ENCODE results near the gene MAP2K3. TPM values are rescaled to one million over a fixed set of nuclear protein-coding genes. Genes with fewer than 3 reads are reported as not detected.
A peak's percentile ranks its signal among the peaks of the same experiment; 100 is the strongest.

MAP2K3 gene
- total RNA-seq, 1 donor from 2014 or later, result 19.4 TPM

- no peak for DNase-seq (ENCODE audit: low read depth, low spot score)
- Mint-ChIP-seq H3K27me3 (ENCODE audit: low read depth) (peaks cover 2% of the 10 kb centered on the region), H3K4me3 (no peak overlapping the region), H3K9me3 (no peaks in the 10 kb centered on the region), H3K27ac (ENCODE audit: unreplicated experiment) (no peak overlapping the region), H3K36me3 (ENCODE audit: low read depth) (no peaks in the 10 kb centered on the region), H3K4me1 (peaks cover 23% of the 10 kb centered on the region)
- no peak for TF ChIP-seq CTCF (conservative IDR thresholded peaks at IDR 0.05)
Measured at GRCh38 chr17:21359483-21359840, 75.0 kb downstream of the MAP2K3 start.

DNA sequence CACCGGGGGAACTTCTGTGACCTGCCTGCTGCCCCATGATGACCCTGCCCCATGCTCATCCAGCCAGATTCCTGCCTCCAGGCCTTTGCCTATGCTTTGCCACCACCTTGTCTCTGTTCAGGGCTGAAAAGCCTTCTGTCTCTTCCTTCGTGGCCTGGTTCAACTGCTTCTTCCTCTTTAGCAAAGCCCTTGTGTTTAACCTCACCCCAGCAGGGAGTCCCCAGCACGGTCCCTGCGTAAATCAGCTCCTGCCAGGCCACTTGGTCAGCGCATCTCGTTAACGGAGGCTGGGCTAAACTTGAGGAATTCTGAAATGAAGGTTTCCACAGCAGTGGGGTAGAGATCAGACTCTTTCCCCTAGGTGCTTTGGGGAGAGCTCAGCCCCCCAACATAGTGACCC, 75.5 kb downstream of the MAP2K3 start:
- Mint-ChIP-seq H3K4me1 (peaks cover 19% of the 10 kb centered on the region), H3K4me3 (peak overlapping the region; percentile 27), H3K36me3 (ENCODE audit: low read depth) (no peaks in the 10 kb centered on the region), H3K27ac (ENCODE audit: unreplicated experiment) (no peak overlapping the region), H3K9me3 (no peaks in the 10 kb centered on the region), H3K27me3 (ENCODE audit: low read depth) (peaks cover 2% of the 10 kb centered on the region)
- no peak for DNase-seq (ENCODE audit: low read depth, low spot score)
- TF ChIP-seq CTCF (conservative IDR thresholded peaks at IDR 0.05), result no peak

DNA sequence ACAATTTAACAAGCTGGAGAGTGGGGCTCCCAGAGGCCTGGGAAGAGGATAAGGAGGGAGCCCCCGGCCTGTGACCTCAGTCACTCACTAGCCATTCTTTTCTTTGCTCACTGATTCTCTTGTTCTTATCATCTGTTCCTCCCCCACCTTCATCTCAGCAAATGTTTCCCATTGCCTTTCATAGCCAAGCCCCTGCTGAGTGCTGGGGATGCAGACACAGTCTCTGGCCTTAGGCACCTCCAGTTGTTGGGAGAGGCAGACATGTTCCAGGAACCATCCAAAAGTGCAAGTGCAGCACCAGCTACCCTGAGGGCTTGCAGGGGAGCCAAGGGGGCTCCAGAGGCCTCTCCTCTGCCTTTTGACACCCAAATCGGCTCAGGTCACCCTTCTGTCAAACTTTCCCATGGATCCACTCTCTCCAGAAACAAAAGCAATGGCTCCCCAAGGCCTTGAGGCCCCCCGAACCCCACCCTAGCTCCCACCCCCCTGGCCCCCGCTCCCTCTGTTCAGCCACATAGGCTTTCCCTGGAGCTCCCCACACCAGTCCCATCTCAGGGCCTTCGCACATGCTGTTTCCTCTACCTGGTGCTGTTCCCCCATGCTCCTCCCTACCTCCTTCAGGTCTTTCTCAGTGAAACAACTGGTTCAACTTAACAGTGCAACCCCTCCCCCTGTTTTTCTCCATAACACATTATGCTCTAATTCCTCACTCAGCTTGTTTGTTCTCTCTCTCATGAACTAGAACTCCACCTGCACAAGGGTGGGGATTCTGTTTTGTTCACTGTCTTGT, 76.7 kb downstream of the MAP2K3 start:
- no peak for DNase-seq (ENCODE audit: low read depth, low spot score)
- Mint-ChIP-seq H3K9me3 (no peaks in the 10 kb centered on the region), H3K4me1 (peaks cover 14% of the 10 kb centered on the region), H3K27me3 (ENCODE audit: low read depth) (peaks cover 2% of the 10 kb centered on the region), H3K4me3 (no peak overlapping the region), H3K27ac (ENCODE audit: unreplicated experiment) (no peak overlapping the region), H3K36me3 (ENCODE audit: low read depth) (no peaks in the 10 kb centered on the region)
- no peak for TF ChIP-seq CTCF (conservative IDR thresholded peaks at IDR 0.05)

DNA sequence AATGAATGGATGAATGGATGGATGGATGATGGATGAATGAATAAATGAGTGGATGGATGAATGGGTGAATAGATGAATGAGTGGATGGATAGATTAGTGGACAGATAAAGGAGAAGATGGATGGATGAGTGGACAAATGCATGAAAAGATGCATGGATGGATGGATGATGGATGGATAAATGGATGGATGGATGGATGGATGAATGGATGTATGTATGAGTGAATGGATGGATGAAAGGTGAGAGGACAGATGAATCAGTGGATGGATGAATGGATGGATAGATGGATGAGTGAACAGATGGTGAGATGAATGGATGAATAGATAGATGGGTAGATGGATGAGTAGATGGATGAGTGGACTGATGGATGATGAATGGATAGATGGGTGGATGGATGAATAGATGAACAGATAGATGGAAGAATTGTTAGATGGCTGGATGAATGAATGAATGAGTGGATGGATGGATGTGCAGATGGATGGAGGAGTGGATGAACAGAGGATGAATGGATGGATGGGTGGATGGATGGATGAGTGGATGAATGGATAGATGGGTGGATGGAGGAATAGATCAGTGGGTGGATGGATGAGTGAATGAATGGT, 77.9 kb downstream of the MAP2K3 start:
- no peaks in the 10 kb centered on the region for H3K9me3 Mint-ChIP-seq

More for the DNA sequence above, 77.9 kb downstream of the MAP2K3 start:
- Mint-ChIP-seq H3K27ac (ENCODE audit: unreplicated experiment) (no peak overlapping the region), H3K4me1 (peaks cover 3% of the 10 kb centered on the region), H3K36me3 (ENCODE audit: low read depth) (no peaks in the 10 kb centered on the region), H3K27me3 (ENCODE audit: low read depth) (peaks cover 2% of the 10 kb centered on the region), H3K4me3 (no peak overlapping the region)
- no peak for DNase-seq (ENCODE audit: low read depth, low spot score)
- no peak for TF ChIP-seq CTCF (conservative IDR thresholded peaks at IDR 0.05)
